Measurements from ENCODE around the gene CCDC92. TPM values are rescaled to one million over a fixed set of nuclear protein-coding genes. Genes with fewer than 3 reads are reported as not detected.

Gene CCDC92
- total and polyA plus RNA-seq, 2 of the 8 experiments (the other 6 are each of a cell fraction or from before 2014, with no cell fraction given) = 0.43 to 0.51 TPM

DNA sequence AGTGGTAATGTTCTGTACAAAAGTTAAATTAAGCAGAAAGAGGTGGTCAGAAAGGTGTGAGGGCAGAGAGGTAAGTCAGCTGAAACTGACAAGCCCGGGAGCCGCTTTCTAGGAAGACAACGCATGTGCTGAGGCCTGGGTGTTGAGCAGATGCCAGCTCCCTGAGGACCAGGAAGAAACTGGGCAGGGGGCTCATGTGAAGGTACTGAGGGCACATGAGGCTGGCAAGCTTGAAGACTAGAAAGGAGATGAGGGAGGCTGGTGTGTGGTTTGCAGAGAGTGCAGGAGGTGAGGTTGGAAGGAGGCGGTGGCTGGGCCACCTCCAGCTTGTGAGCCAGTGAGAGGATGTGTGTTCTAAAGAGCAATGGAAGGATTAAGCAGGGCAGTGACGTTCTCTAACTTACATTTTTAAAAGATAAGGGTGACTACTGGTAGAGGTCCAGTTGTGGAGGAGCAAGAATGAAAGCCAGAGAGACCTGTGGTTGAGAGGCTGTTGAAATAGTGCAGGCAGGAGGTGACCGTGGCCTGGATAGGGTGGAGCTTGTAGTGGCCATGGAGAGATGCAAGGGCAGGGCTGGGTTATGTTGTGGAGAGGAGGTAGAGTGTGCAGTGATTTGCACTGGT lies 29.5 kb upstream of the CCDC92 start:
- Histone ChIP-seq H3K79me2 (ENCODE audit: control insufficient read depth in 1 of 2, insufficient read depth in 2 of 2, low read length in 2 of 2) (no peaks in the 10 kb centered on the region), H3K23ac (ENCODE audit: insufficient read length) (no peak overlapping the region), H3K9me3 (ENCODE audit: insufficient read depth in 2 of 2, low read depth in 1 of 2, low read length in 1 of 2) (no peaks in the 10 kb centered on the region), H2BK5ac (ENCODE audit: low read depth, low read length) (no peak overlapping the region), H3K36me3 (ENCODE audit: control insufficient read depth in 2 of 4, insufficient read depth in 4 of 4, low read length in 3 of 4) (0 out of 8 replicates have a peak, but pooled peaks cover 0 to 2% (median 0%) of the 10 kb centered on the region in 4 experiments), H3K4me2 (ENCODE audit: insufficient read depth in 1 of 2, low read depth in 2 of 2, low read length in 2 of 2) (no peak overlapping the region), H3K18ac (ENCODE audit: extremely low read depth, low read length) (no peak overlapping the region), H4K91ac (replicated peaks; ENCODE audit: insufficient read length, low read length) (no peak overlapping the region), H3K27me3 (replicated peaks in 1 of 4; ENCODE audit: control insufficient read depth in 3 of 4, extremely low read depth in 1 of 4, insufficient read depth in 3 of 4, low read length in 3 of 4) (no peaks in the 10 kb centered on the region), H3K4me1 (replicated peaks in 1 of 4; ENCODE audit: control insufficient read depth in 3 of 4, insufficient read depth in 4 of 4, low read length in 3 of 4) (no peaks in the 10 kb centered on the region), H3K14ac (ENCODE audit: insufficient read length) (no peak overlapping the region), H4K5ac (ENCODE audit: insufficient read length, low read depth, low read length) (no peak overlapping the region), H2BK20ac (ENCODE audit: low read length) (no peak overlapping the region), H2BK15ac (ENCODE audit: low read length) (no peak overlapping the region), H3K56ac (replicated peaks; ENCODE audit: insufficient read length, low read depth, low read length) (no peak overlapping the region), H2AK5ac (ENCODE audit: low read depth, low read length) (no peak overlapping the region), H2AFZ (ENCODE audit: low read length) (no peak overlapping the region), H3K4me3 (ENCODE audit: extremely low read depth in 1 of 4, insufficient read depth in 2 of 4, low read depth in 3 of 4, low read length in 4 of 4) (no peak overlapping the region), H3K4ac (replicated peaks; ENCODE audit: insufficient read length, low read depth, low read length) (no peak overlapping the region), H3K79me1 (ENCODE audit: low read depth, low read length) (no peaks in the 10 kb centered on the region), H2BK12ac (ENCODE audit: low read depth, low read length) (no peak overlapping the region), H3K9ac (replicated peaks in 1 of 4; ENCODE audit: extremely low read depth in 1 of 4, low read depth in 3 of 4, low read length in 3 of 4) (no peak overlapping the region), H3K23me2 (ENCODE audit: low read depth, low read length) (no peaks in the 10 kb centered on the region), H2BK120ac (replicated peaks; ENCODE audit: low read depth, low read length) (no peak overlapping the region), H3K27ac (ENCODE audit: low read depth, low read length) (no peak overlapping the region), H4K8ac (ENCODE audit: extremely low read depth, insufficient read depth, low read length) (no peak overlapping the region), H4K20me1 (replicated peaks in 1 of 2; ENCODE audit: control insufficient read depth in 1 of 2, insufficient read depth in 2 of 2, low read length in 2 of 2) (peaks cover 5 to 10% of the 10 kb centered on the region in 2 experiments)
- FAIRE-seq = no peak
- no peak for TF ChIP-seq CREB1 (IDR thresholded peaks at IDR 0.05)
- TF ChIP-seq CHD1 (IDR thresholded peaks at IDR 0.05; ENCODE audit: low read depth, low read length) = no peak
- TF ChIP-seq NANOG (IDR thresholded peaks at IDR 0.05; ENCODE audit: insufficient read depth, low read depth, low read length, poor library complexity, severe bottlenecking) = no peak
- TF ChIP-seq POU5F1 (IDR thresholded peaks at IDR 0.05; ENCODE audit: low read depth, low read length) = no peak
- no peak for TF ChIP-seq CBX8 (IDR thresholded peaks at IDR 0.05; ENCODE audit: borderline replicate concordance, low read depth, low read length)
- TF ChIP-seq RBBP5 (IDR thresholded peaks at IDR 0.05; ENCODE audit: borderline replicate concordance, low read depth, low read length) = no peak
- no peak for TF ChIP-seq ATF3 (IDR thresholded peaks at IDR 0.05; ENCODE audit: insufficient read depth, low read depth, low read length)
- DNase-seq (ENCODE audit: low read depth in 1 of 2, low spot score in 2 of 2) = no peak
- CTCF ChIA-PET (ENCODE audit: partially characterized antibody) = interaction anchor here (0.6 to 3.6 kb wide), 6 partner anchors 14 to 720 kb away, joined by 3 to 13 read pairs (median 6); no protein-coding TSS in a partner anchor
- POLR2A ChIA-PET (ENCODE audit: partially characterized antibody) = no interaction called here
- 91% methylated on average over 6 of the region's 6 CpGs; no CpG with 5 or more reads in 1 of the 2 experiments for WGBS, 2 experiments (ENCODE audit: extremely low coverage in 1 of 2, insufficient coverage in 1 of 2, insufficient read length in 1 of 2, insufficient replicate concordance in 2 of 2, low coverage in 1 of 2, low lambda C conversion rate in 2 of 2, missing lambda C conversion rate in 1 of 2)
